HG03520 (cell line): ENCODE measurements around the gene PARD3.

Experiments
- ATAC-seq: cut with Tn5 transposase; IDR thresholded peaks from one replicate; pipeline ENCODE4 v1.9.1; 2021; ENCODE audit warnings: mild to moderate bottlenecking, moderate library complexity; ENCODE audit not compliant: unreplicated experiment

PARD3 gene

GRCh38 chr10:34124522-34125035 lies 690.5 kb downstream of the PARD3 start:
- no peak for ATAC-seq

- no peak for ATAC-seq
Observed at GRCh38 chr10:34121781-34122622, 693.1 kb downstream of the PARD3 start.

DNA sequence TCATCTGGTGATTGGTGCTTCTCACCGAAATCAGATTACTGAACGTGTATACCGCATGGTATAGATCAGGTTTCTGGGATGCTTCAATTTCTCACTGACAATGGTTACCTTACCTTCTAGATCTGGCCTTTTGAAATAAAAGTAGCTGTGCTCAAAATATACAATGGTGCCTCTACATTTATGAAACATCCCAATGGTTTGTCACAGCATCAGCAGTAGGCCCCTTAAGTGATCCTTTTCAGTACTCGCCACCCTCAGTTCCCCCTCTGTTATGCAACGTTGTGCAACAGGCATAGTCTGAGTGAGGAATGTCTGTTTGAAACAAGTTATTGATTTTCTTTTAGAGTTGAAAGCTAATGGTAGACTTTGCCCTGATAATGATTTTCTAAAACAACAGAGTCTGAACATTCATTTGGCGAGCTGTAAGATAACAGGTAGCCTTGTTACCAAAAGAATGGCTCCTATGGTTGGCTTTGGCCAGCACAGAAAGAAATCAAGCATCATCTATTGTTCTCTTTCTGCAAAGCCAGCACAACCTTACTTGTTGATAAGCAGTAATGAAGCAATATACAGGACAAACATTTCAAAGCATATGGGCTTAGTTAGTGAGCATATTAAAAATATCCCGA lies 693.9 kb downstream of the PARD3 start:
- ATAC-seq, result no peak

GRCh38 chr10:34119456-34119855 lies 695.6 kb downstream of the PARD3 start:
- no peak for ATAC-seq

DNA sequence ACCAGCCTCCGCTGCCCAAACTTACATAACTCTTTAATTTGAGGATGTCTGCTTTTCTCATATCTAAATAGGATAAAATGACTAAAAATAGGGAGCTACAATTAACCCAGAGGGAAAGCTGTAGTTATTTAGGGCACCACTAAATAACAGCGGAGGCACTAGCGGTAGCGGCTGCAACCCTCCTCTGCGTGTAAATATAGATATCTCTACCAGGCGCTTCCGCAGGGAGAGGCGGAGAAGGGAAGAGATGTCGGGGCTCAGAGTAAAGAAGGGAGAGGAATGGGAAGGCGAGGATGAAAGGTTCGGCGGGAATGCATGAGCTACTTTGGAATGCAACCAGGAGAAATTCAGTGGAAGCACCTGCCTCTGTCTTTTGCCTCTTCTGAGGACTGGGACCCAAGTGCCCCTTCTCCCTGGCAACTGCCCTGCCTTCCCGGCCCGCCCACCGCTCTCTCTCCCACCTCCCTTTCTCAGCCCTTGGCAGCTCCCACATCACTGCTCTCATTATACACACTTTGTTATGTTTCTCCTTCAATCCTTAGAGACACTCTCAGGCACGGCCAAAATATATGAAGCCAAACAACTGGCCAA lies 698.3 kb downstream of the PARD3 start:
- ATAC-seq, result no peak

DNA sequence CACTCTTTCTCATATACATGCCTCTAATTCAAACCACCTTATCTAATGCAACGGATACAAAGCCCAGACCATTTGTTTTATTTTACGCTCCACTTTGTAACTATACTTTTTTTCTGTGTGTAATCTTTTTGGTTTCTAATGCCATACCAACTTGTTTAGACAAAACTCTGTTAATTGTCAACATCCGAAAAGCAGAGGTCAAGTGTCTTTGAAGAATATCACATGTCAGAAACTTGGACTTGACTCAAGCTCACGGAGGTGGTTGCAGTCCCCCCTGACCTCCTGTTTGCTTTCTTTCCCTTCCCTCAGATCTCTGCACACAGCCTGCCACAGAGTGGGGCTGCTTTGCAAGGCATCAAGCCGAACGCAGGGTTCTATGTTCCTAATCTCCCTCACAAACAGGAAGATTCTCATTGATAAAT lies 698.9 kb downstream of the PARD3 start:
- no peak for ATAC-seq

- ATAC-seq, result no peak
Observed at GRCh38 chr10:34114914-34115313, 700.2 kb downstream of the PARD3 start.

DNA sequence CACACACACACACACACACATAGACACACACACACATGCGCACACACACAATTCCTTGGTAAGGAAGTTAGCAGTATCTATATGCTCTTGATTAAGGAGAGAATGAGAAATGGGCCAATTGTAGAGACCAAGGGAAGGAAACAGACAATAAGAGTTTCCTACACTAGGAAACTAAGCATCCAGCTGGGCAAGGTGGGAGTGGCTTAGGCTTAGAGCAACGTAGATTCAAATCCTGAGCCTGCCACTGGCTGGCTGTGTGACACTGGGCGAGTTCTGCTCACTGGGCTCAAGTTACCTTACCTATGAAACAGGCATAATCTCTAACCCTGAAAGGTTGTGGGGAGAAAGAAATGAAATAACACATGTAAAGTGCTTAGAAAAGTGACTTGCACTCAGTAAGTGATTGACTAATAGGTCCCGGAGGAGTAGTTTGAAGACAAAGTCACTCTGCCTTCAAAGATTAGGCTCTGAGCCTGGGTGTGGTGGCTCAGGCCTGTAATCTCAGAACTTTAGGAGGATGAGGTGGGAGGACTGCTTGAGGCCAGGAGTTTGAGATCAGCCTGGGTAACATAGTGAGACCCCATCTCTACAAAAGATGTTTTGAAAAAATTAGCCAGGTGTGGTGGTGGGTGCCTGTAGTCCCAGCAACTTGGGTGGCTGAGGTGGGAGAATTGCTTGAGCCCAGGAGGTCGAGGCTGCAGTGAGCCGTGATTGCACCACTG lies 701.4 kb downstream of the PARD3 start:
- no peak for ATAC-seq

DNA sequence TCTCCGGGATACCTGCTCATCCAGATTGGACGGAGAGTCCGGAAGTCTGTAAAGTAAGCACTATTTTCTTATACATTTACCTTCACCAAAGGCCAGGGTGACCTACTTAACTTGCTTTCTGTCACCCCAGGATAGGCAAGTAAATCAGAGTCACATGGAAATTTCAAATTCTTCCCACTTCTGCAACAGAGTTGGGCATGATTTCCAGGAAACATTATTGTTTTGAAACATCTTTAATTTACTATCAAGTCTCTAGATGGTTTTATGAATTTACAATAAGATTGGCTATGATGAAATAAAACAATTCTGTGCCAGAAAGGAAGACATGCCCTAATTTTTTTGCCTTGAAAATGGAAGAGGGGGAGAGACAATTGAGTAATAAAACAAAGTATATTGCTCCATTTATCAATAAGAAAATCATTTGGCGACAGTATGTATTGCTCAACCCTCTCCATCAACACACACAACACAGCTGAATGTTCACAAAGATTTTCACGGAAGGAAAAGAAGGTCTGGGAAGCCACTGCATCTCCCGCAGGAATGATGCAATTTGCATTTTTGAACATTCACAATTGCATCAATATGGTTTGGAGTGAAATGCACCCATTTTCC lies 702.8 kb downstream of the PARD3 start:
- ATAC-seq, result no peak

- no peak for ATAC-seq
Observed at GRCh38 chr10:34111179-34111578, 703.9 kb downstream of the PARD3 start.

DNA sequence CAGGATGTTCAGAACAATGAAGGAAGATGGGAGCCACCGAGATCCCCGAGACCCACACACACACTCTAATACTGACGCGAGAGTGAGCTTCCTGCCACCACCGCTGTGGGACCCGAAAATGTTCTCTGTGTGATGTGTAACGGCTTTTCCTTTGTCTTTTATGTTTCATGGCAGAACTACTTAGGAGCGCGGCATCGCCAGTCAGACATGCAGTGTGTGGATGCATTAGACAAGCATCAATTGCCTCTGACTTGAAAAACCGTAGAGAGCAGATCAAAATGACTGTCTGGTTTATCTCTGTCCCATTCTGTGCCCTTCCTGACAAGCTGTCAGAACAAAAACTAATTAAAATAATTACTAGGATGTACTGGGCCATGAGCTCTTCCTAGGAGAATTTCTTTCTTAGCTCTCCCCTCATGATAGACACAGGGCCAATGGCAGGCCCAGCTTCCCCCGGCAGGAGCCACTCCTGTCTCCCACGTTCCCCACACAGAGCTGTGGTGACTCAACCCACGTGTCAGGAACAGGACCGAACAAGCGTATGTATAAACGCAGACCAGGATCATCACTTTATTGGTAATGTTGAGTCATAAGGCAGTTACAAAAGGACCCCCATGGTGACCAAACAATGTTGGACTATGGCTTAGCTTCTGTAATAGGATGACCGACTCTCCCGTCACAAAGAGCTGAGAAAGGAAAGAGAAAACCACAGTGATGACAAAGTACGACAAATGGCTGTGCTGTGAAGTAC lies 705.0 kb downstream of the PARD3 start:
- no peak for ATAC-seq

- no peak for ATAC-seq
Observed at GRCh38 chr10:34109495-34109894, 705.6 kb downstream of the PARD3 start.

GRCh38 chr10:34107626-34108516 lies 707.2 kb downstream of the PARD3 start:
- no peak for ATAC-seq

- no peak for ATAC-seq
Observed at GRCh38 chr10:34106356-34106885, 708.7 kb downstream of the PARD3 start.

DNA sequence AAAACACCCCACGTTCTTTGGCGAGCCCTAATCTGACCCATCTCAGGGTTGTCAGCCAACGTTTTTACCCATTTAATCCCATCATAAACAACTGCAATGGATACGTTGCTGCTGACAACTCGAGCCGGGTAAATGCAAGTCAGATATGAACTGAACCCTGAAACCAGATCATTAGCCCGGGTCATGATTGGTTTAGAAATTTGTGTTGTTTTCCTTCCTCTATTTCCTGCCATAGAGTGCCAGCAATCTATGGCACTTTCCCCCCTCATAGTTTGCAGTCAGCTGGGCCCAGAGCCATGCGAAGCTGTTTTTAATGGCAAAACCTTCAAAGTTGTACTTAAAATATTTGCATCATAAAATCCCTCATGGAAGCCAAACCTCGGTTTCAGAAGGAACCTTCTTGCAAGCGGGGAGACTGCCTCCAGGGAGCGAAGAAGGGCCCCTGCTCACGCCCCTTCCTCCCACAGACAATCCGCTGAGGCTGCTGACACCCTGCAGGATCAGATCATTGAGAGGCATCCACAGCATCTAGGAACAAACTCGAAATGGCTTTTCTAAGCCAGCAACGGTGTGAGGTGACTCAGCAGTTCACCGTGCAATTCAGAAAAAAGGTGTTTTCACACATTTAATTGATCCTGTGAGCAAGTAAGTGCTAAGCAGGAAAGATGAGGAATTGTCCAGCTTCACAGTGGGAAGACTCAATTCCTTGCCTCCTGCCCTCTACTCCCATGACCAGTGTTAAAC lies 710.1 kb downstream of the PARD3 start:
- ATAC-seq, result no peak

DNA sequence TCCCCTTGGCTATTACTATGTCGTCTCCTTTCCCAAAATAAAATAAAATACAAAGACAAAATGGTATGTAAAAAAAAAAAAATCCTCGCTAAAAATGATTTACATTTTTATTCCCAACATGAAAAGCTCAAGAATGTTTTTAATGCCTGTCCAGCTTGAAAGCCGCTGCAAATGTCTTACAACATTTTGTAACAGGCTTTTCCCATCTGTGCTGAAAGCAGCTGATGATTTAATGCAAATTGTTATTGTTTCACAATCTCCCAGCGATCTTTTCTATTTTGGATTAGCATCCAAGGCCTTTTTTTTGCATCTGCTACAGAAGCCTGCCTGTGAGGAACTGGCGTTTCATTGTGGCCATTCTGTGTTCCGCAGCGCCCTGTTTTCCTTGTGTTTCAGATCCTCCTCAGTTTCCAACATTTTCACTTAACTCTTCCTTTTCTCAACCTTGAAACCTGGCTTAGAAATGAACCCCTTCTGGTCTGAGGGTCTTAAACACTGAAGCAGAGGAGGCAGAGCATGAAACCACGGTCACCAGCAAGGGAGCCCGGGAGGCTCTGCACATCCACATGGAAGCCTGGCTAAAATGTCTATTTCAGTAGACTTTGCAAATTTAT lies 712.1 kb downstream of the PARD3 start:
- ATAC-seq, result no peak

DNA sequence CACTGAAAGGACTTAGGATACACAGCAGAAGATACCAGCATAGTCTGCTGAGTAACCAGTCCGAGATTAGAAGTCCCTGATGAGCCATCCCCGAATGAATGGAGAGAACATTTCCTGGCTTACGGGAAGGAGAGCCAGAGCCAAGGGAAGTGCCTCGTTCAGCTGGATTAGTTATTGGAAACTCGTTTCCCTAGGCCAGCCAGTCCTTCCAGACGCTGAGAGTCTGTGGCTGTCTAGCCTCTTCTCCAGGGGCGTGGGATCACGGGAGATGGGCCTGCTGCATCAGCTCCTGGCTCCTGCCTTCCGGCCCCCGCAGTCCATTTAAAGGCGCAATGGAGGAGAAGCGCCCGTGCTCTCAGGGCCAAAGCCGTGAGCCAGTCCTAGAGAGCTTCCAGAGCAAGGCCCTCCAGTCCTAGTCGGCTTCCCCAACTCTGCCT lies 712.8 kb downstream of the PARD3 start:
- no peak for ATAC-seq

DNA sequence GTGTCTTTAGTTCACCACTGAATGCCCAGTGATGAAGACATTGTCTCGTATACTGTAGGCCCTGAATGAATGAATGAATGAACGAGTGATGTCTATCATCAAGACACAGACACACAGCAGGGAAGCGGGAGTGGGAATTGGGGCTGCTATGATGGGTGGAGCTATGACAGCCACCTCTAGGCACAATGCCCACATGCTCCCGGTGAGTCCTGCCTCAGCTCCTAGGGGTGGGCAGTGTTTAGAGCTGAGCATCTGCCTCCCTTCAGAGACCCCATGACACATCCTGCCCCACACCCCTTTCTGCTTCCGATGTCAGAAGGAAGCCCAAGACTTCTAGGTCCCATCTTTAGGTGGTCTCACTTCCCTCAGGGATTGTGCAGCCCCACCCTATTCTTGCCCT lies 714.1 kb downstream of the PARD3 start:
- ATAC-seq, result no peak
